BLaER1 (cell line): ENCODE results near the gene ZNF396.

Source experiments
- H3K27ac ChIP-seq: shearing (Covaris generic); formaldehyde crosslinking; 2 replicates; pipeline ENCODE4 v1.8.1; 2022
- H3K27me3 ChIP-seq: shearing (Covaris generic); formaldehyde crosslinking; 2 replicates; pipeline ENCODE4 v1.8.1; 2022
- H3K36me3 ChIP-seq: shearing (Covaris generic); formaldehyde crosslinking; 2 replicates; pipeline ENCODE4 v1.8.1; 2022
- H3K4me1 ChIP-seq: shearing (Covaris generic); formaldehyde crosslinking; 2 replicates; pipeline ENCODE4 v1.8.1; 2022
- H3K4me2 ChIP-seq: shearing (Covaris generic); formaldehyde crosslinking; 2 replicates; pipeline ENCODE4 v1.8.1; 2022
- H3K4me3 ChIP-seq: shearing (Covaris generic); formaldehyde crosslinking; 2 replicates; pipeline ENCODE4 v1.8.1; 2022
- H3K9ac ChIP-seq: shearing (Covaris generic); formaldehyde crosslinking; 2 replicates; pipeline ENCODE4 v1.8.1; 2022
- H3K9me3 ChIP-seq: shearing (Covaris generic); formaldehyde crosslinking; 2 replicates; pipeline ENCODE4 v1.8.1; 2022
- H4K20me1 ChIP-seq: shearing (Covaris generic); formaldehyde crosslinking; 2 replicates; pipeline ENCODE4 v1.8.1; 2022
- Cebpa-rat ChIP-seq: shearing (Covaris generic); IDR thresholded peaks from 2 replicates; pipeline ENCODE4 v1.8.1; 2022

The ZNF396 gene

DNA sequence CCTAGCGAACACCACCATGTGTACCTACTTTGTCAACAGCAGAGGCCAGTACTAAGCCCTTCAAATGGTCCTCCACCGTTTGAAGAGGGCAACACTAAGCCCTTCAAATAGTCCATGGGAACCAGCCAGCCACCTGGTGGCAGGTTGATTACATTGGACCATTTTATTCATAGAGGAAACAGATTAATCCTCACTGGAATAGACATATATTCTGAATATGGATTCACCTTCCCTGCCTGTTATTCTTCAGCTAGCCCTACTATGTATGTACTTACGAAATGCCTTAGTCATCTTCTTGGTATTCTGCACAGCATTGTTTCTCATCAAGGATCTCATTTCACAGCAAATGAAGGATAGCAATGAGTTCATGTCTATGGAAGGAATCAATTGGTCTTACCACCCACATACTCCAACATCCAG, 10.0 kb upstream of the ZNF396 start:
- H3K4me1 ChIP-seq = no peaks in the 10 kb centered on the region
- no peak overlapping the region for H3K4me2 ChIP-seq
- no peak overlapping the region for H3K27ac ChIP-seq
- H3K9me3 ChIP-seq = no peaks in the 10 kb centered on the region
- TF ChIP-seq Cebpa-rat = no peak
- no peak overlapping the region for H3K4me3 ChIP-seq
- no peaks in the 10 kb centered on the region for H4K20me1 ChIP-seq
- no peak overlapping the region for H3K9ac ChIP-seq
- H3K36me3 ChIP-seq = no peaks in the 10 kb centered on the region
- no peaks in the 10 kb centered on the region for H3K27me3 ChIP-seq

DNA sequence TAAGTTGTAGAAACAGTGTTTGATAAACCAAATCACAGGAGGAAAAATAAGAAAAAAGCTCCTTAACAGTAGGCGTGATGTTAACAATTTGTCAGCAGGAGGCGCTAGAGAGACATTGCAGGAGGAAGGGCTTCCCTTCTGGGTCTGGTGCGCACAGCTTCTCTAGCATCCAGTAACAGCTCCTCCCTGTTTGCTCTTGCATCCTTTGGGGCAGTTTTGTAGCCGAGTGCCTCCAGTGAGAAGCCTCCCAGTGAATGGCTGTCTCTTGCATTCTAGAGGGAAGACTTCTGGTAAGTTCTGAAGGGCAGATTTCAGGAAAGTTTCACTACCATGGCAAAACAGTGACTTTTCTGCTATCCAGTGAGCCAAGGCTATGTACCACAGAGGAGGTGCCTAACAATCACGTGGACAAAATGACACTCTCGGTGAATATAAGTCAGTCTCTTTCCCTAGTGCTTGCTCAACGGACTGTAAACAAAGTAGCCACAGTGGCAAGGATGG, 9.5 kb upstream of the ZNF396 start:
- Histone ChIP-seq H3K36me3 (no peaks in the 10 kb centered on the region), H3K9me3 (no peaks in the 10 kb centered on the region), H3K27ac (no peak overlapping the region), H3K4me1 (no peaks in the 10 kb centered on the region), H3K27me3 (no peaks in the 10 kb centered on the region), H3K4me2 (no peak overlapping the region), H3K9ac (no peak overlapping the region), H3K4me3 (no peak overlapping the region), H4K20me1 (no peaks in the 10 kb centered on the region)
- no peak for TF ChIP-seq Cebpa-rat

DNA sequence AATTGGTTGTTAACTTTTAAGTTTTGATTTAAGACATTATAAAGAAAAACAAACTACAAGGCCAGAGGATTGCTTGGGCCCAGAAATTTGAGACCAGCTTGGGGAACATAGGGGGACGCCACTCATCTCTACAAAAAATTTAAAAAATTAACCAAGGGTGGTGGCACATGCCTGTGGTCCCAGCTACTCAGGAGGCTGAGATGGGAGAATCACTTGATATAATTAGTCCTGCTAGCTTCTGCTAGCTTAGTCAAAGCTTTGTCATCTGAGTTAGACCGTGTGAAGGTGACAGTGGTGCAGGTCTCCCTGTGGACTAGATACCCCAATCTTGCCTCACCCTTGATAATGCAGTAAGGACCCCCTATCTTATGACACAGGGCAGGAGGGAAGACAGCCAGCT, 6.0 kb upstream of the ZNF396 start:
- TF ChIP-seq Cebpa-rat = no peak
- Histone ChIP-seq H3K36me3 (no peaks in the 10 kb centered on the region), H3K4me2 (no peak overlapping the region), H4K20me1 (no peaks in the 10 kb centered on the region), H3K27ac (no peak overlapping the region), H3K4me3 (no peak overlapping the region), H3K4me1 (peaks cover under 1% of the 10 kb centered on the region; the same call in 1 of the 2 replicates), H3K9ac (no peak overlapping the region), H3K9me3 (no peaks in the 10 kb centered on the region), H3K27me3 (no peaks in the 10 kb centered on the region)

DNA sequence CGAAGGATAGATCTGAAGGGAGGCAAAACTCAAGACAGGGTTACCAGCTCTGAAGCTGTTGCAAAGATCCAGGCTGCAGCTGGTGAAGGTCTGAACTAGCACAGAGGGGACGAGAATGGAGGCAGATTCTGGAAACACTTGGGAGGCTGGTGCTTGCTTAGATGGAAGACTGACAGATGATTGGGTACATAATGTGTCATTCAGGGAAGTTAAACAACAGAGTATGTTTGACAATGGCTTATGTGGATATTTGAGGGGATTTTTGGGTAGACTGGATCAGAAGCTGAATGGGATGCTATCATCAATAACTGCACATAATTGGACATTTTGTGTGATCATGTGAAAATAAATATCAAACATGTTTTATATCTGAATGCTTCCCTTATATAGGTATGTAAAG, 2.3 kb upstream of the ZNF396 start:
- peaks cover 15% of the 10 kb centered on the region for H3K4me1 ChIP-seq
- H3K4me3 ChIP-seq = no peak overlapping the region
- no peaks in the 10 kb centered on the region for H3K36me3 ChIP-seq
- H3K4me2 ChIP-seq = no peak overlapping the region
- no peak overlapping the region for H3K27ac ChIP-seq
- H3K27me3 ChIP-seq = peaks cover 10% of the 10 kb centered on the region
- H3K9me3 ChIP-seq = no peaks in the 10 kb centered on the region
- no peak for TF ChIP-seq Cebpa-rat
- H4K20me1 ChIP-seq = no peaks in the 10 kb centered on the region
- no peak overlapping the region for H3K9ac ChIP-seq

DNA sequence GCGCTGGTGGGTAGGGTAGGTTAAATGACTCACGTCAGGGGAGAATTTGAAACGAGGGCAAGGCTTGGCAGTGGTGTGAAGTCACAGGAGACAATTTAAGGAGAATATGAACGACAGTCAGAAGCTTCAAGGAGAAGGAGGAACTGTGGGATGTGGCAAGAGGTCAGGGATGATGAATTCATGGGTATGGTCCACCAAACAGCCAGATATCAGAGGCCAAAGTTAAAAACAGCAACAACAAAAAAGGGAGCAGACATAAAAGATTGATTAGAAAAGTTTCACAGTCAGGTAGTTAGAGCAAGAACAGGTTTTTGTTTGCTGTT, 1.4 kb upstream of the ZNF396 start:
- TF ChIP-seq Cebpa-rat = no peak
- H3K9ac ChIP-seq = no peak overlapping the region
- H3K4me3 ChIP-seq = no peak overlapping the region
- no peaks in the 10 kb centered on the region for H3K36me3 ChIP-seq
- no peak overlapping the region for H3K27ac ChIP-seq
- no peak overlapping the region for H3K4me2 ChIP-seq
- peaks cover 10% of the 10 kb centered on the region for H3K27me3 ChIP-seq
- peaks cover 15% of the 10 kb centered on the region for H3K4me1 ChIP-seq
- H3K9me3 ChIP-seq = no peaks in the 10 kb centered on the region
- no peaks in the 10 kb centered on the region for H4K20me1 ChIP-seq

DNA sequence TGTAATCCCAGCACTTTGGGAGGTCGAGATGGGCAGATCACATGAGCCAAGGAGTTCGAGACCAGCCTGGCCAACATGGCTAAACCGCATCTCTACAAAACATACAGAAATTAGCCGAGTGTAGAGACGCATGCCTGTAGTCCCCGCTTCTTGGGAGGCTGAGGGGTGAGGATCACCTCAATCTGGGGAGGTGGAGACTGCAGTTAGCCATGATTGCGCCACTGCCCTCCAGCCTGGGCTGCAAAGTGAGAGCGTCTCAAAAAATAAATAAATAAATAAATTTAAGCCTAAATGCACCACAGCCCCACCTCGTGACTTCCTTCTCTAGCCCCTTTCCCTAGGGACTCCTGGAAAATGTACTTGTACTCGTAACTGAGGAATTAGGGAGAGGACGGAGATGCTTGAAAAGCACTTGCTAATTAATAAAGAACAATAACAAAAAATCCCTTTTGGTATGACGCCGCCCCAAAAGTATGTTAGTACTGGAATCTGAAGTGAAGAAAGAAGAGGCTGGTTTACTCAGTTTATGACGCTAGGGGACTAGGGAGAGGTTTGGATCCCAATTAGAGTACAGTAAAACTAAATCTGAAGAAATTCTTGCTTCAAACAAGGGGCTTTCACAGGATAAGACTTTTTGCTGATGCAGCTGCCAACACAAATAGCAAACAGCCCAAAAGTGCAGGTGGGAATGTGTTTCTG, 887 bp upstream of the ZNF396 start:
- Histone ChIP-seq H3K9ac (no peak overlapping the region), H3K4me1 (peaks cover 15% of the 10 kb centered on the region), H3K27me3 (peaks cover 10% of the 10 kb centered on the region), H3K9me3 (no peaks in the 10 kb centered on the region), H4K20me1 (no peaks in the 10 kb centered on the region), H3K4me2 (peak overlapping the region; percentile 96; the same call in 1 of the 2 replicates), H3K36me3 (no peaks in the 10 kb centered on the region), H3K27ac (no peak overlapping the region), H3K4me3 (no peak overlapping the region)
- TF ChIP-seq Cebpa-rat = no peak

DNA sequence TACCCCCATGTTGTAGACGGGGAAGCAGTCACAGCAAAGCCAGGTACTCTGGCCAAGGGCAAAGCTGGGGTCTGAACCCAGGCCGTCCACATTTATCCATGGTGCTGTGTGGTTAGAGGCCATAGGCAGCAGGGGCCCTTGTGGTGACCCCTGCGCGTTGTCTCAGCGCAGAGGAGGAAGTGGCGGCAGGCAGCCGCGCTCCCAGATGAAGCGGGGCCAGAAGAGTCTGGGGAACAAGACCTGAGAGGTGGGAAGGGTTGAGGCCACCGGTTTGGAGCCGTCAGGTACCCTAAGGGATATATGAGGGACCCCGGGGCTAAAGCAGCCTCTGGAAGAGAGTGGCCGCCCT, 770 bp downstream of the ZNF396 start:
- Histone ChIP-seq H3K9me3 (no peaks in the 10 kb centered on the region), H3K27me3 (peaks cover 10% of the 10 kb centered on the region), H3K36me3 (no peaks in the 10 kb centered on the region), H3K9ac (peak overlapping the region; percentile 69; the same call in 1 of the 2 replicates), H3K27ac (no peak overlapping the region), H3K4me3 (peak overlapping the region; percentile 78), H4K20me1 (no peaks in the 10 kb centered on the region), H3K4me2 (peak overlapping the region; percentile 96), H3K4me1 (peaks cover 15% of the 10 kb centered on the region)
- TF ChIP-seq Cebpa-rat = no peak

DNA sequence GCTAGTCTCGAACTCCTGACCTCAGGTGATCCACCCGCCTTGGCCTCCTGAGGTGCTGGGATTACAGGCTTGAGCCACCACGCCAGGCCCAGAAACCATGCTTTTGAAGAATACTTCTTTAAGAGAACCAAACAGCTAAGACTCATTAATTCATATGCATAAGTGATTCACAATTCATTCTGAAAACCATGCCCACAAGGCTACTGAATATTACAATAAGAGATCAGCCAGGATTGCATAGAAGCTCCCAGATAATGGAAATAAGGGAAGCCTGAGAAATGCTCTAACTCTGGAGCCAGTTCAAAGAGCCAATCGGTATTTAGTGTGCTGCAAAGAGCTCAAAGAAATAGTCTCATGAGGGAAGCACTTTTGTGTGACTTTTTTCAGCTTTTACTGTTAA, 2.4 kb downstream of the ZNF396 start:
- Histone ChIP-seq H3K4me1 (peaks cover 15% of the 10 kb centered on the region), H3K4me3 (no peak overlapping the region), H3K27ac (no peak overlapping the region), H3K4me2 (no peak overlapping the region), H3K9ac (no peak overlapping the region), H3K27me3 (peaks cover 10% of the 10 kb centered on the region), H4K20me1 (no peaks in the 10 kb centered on the region), H3K9me3 (no peaks in the 10 kb centered on the region), H3K36me3 (no peaks in the 10 kb centered on the region)
- no peak for TF ChIP-seq Cebpa-rat

DNA sequence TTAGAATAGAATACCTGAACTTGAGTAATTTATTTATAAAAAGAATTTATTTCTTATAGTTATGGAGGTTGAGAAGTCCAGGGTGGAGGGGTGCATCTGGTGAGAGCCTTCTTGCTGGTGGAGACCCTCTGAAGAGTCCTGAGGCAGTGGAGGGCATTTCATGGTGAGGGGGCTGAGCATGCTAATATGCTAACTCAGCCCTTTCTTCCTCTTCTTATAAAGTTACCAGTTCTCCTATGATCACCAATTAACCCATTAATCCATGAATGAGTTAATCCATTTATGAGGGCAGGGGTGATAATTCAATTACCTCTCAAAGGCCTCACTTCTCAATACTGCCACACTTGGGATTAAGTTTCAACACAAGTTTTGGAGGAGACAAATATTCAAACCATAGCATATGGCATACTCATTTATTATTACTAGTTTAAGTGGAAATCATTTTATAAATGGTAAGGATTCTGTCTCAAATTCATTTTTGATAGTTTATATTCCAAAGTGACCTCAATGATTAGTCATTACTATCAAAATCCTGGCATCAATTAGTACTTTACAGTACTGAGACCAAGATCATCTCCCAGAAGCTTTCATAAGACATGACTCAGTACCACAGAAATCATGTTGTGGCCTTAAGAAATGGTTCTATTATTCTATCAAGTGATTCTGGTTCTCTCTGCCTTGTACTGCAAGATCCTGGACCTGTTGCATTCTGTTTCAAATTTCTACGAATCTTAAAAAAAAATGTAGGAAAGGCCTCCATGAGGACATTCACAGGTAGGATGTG, 5.5 kb downstream of the ZNF396 start:
- H3K27me3 ChIP-seq = peaks cover 5% of the 10 kb centered on the region
- H3K4me3 ChIP-seq = no peak overlapping the region
- peaks cover 4% of the 10 kb centered on the region; the same call in 1 of the 2 replicates for H3K4me1 ChIP-seq
- H3K9ac ChIP-seq = no peak overlapping the region
- no peak for TF ChIP-seq Cebpa-rat
- no peak overlapping the region for H3K27ac ChIP-seq
- H3K9me3 ChIP-seq = no peaks in the 10 kb centered on the region
- no peak overlapping the region for H3K4me2 ChIP-seq
- no peaks in the 10 kb centered on the region for H3K36me3 ChIP-seq
- no peaks in the 10 kb centered on the region for H4K20me1 ChIP-seq

DNA sequence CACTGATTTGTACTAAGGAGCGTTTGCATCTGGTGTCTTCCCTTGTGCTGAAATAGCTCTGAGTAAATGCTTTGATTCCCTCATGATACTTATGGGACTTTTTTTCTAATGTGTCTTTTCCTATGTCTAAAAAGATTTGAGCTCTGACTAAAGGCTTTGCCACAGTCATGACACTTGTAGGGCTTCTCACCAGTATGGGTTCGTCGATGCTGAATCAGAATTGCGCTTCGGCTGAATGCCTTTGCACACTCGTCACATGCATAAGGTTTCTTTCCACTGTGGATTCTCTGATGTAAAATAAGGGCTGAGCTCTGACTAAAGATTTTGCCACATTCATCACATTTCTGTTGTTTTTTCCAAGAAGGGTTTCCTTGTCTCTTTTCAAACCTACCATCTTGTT, 8.0 kb downstream of the ZNF396 start:
- Histone ChIP-seq H3K9me3 (no peaks in the 10 kb centered on the region), H3K36me3 (no peaks in the 10 kb centered on the region), H3K4me3 (no peak overlapping the region), H3K4me1 (no peaks in the 10 kb centered on the region), H3K27me3 (no peaks in the 10 kb centered on the region), H4K20me1 (no peaks in the 10 kb centered on the region), H3K4me2 (no peak overlapping the region), H3K9ac (no peak overlapping the region), H3K27ac (no peak overlapping the region)
- no peak for TF ChIP-seq Cebpa-rat
